ENCODE results near the gene WDTC1.
"Not testable (repeated sequence)": the region's sequence is repeated elsewhere in the genome, so short reads cannot be mapped to it uniquely, and the experiment has no call there.

WDTC1 gene

GRCh38 chr1:27253596-27253995 lies 19.2 kb downstream of the WDTC1 start:
- no peak for DNase-seq

GRCh38 chr1:27255136-27255535 lies 20.7 kb downstream of the WDTC1 start:
- no peak for DNase-seq

- no peak for DNase-seq
These were observed 22.7 kb downstream of the WDTC1 start for GRCh38 chr1:27257155-27257554.

GRCh38 chr1:27258598-27258997 lies 24.2 kb downstream of the WDTC1 start:
- DNase-seq: no peak

- DNase-seq: no peak
These were observed 32.7 kb downstream of the WDTC1 start for GRCh38 chr1:27267153-27267552.

- DNase-seq: no peak
These were observed 34.8 kb downstream of the WDTC1 start for GRCh38 chr1:27269276-27269675.

GRCh38 chr1:27274204-27274603 lies 39.8 kb downstream of the WDTC1 start:
- no peak for DNase-seq

- DNase-seq: no peak
These were observed 41.3 kb downstream of the WDTC1 start for GRCh38 chr1:27275696-27276095.

GRCh38 chr1:27284425-27285273 lies 50.2 kb downstream of the WDTC1 start:
- peak; percentile 78 for DNase-seq

GRCh38 chr1:27285274-27285660 lies 50.8 kb downstream of the WDTC1 start:
- no peak for DNase-seq

- DNase-seq: not testable (repeated sequence)
These were observed 51.4 kb downstream of the WDTC1 start for GRCh38 chr1:27285821-27286220.

GRCh38 chr1:27289125-27289524 lies 54.7 kb downstream of the WDTC1 start:
- not testable (repeated sequence) for DNase-seq

- DNase-seq: no peak
These were observed 56.1 kb downstream of the WDTC1 start for GRCh38 chr1:27290581-27290980.

- peak; percentile 59 for DNase-seq
These were observed 57.7 kb downstream of the WDTC1 start for GRCh38 chr1:27292106-27292505.

GRCh38 chr1:27293915-27294314 lies 59.5 kb downstream of the WDTC1 start:
- DNase-seq: no peak

GRCh38 chr1:27296773-27297291 lies 62.4 kb downstream of the WDTC1 start:
- DNase-seq: peak; percentile 62

- no peak for DNase-seq
These were observed 63.5 kb downstream of the WDTC1 start for GRCh38 chr1:27297903-27298302.

- no peak for DNase-seq
These were observed 64.4 kb downstream of the WDTC1 start for GRCh38 chr1:27298632-27299384.

- peak; percentile 100 for DNase-seq
These were observed 65.2 kb downstream of the WDTC1 start for GRCh38 chr1:27299385-27300271.

- DNase-seq: peak; percentile 91
These were observed 66.1 kb downstream of the WDTC1 start for GRCh38 chr1:27300341-27301051.

GRCh38 chr1:27301052-27301422 lies 66.6 kb downstream of the WDTC1 start:
- no peak for DNase-seq

GRCh38 chr1:27301582-27302199 lies 67.3 kb downstream of the WDTC1 start:
- no peak for DNase-seq
